SU-DHL-6 (cell line): Measurements from ENCODE around the gene LSM3.

Experiments
- H2AFZ ChIP-seq: fragments of 200-600 bp; sonication (generic); 2 replicates; pipeline ENCODE4 v1.6.1; 2014; ENCODE audit warnings: low read depth, mild to moderate bottlenecking, moderate library complexity, mixed read lengths, antibody characterized with exemption, low read length; ENCODE audit not compliant: severe bottlenecking
- H3F3A ChIP-seq: fragments of 200-600 bp; shearing (Covaris generic); 2 replicates; pipeline ENCODE4 v1.6.0; 2016; ENCODE audit warnings: antibody characterized with exemption, mild to moderate bottlenecking; ENCODE audit not compliant: insufficient read depth
- H3K27ac ChIP-seq: fragments of 200-600 bp; sonication (generic); 2 replicates; pipeline ENCODE4 v1.5.1; 2016; ENCODE audit warnings: low read depth, mild to moderate bottlenecking, low read length, moderate library complexity, mixed read lengths
- H3K27me3 ChIP-seq: fragments of 200-600 bp; sonication (generic), shearing (Covaris generic); 2 replicates; pipeline ENCODE4 v1.6.0; 2014; ENCODE audit warnings: mild to moderate bottlenecking, low read length
- H3K36me3 ChIP-seq: fragments of 200-600 bp; sonication (generic); 2 replicates; pipeline ENCODE4 v1.6.1; 2014; ENCODE audit warnings: mild to moderate bottlenecking, low read length, mixed read lengths
- H3K4me2 ChIP-seq: fragments of 300-600, 200-600 bp; shearing (Covaris generic), sonication (generic); 2 replicates; pipeline ENCODE4 v1.6.0; 2014; ENCODE audit warnings: low read length, low read depth, mild to moderate bottlenecking; ENCODE audit not compliant: poor library complexity, severe bottlenecking
- H3K4me3 ChIP-seq: fragments of 200-600 bp; sonication (generic); 2 replicates; pipeline ENCODE4 v1.5.1; 2014; ENCODE audit warnings: antibody characterized with exemption, low read length, mild to moderate bottlenecking, mixed read lengths; ENCODE audit not compliant: insufficient read depth, poor library complexity, severe bottlenecking
- H3K79me2 ChIP-seq: fragments of 200-600 bp; sonication (generic); 2 replicates; pipeline ENCODE4 v1.6.1; 2014; ENCODE audit warnings: mild to moderate bottlenecking, low read length, moderate library complexity; ENCODE audit not compliant: insufficient read depth
- H3K9ac ChIP-seq: fragments of 200-600 bp; sonication (generic); 2 replicates; pipeline ENCODE4 v1.7.0; 2014; ENCODE audit warnings: mild to moderate bottlenecking, low read length
- H3K9me2 ChIP-seq: fragments of 200-600 bp; sonication (generic); replicated peaks from 2 replicates; pipeline ENCODE4 v1.6.1; 2014; ENCODE audit warnings: low read length; ENCODE audit not compliant: insufficient read depth
- H3K9me3 ChIP-seq: fragments of 200-600 bp; sonication (generic); 2 replicates; pipeline ENCODE4 v1.6.1; 2014; ENCODE audit warnings: low read length, mixed read lengths; ENCODE audit not compliant: insufficient read depth
- H4K20me1 ChIP-seq: fragments of 200-600 bp; sonication (generic); 2 replicates; pipeline ENCODE4 v1.6.1; 2014; ENCODE audit warnings: low read depth, mild to moderate bottlenecking, antibody characterized with exemption, low read length, moderate library complexity, mixed read lengths
- EZH2phosphoT487 ChIP-seq: fragments of 200-600 bp; sonication (generic), shearing (Covaris generic); conservative IDR thresholded peaks from 2 replicates; pipeline ENCODE4 v1.6.1; 2018; ENCODE audit warnings: mild to moderate bottlenecking, antibody characterized with exemption, low read length, moderate library complexity, mixed read lengths
- TF ChIP-seq, protein P1 (sequence below): fragments of 200-600 bp; sonication (generic); IDR thresholded peaks from one replicate; pipeline ENCODE4 v1.5.1; 2017; ENCODE audit warnings: antibody characterized with exemption, mild to moderate bottlenecking, low read length, moderate library complexity; ENCODE audit not compliant: insufficient read depth, poor library complexity, severe bottlenecking

Gene LSM3

DNA sequence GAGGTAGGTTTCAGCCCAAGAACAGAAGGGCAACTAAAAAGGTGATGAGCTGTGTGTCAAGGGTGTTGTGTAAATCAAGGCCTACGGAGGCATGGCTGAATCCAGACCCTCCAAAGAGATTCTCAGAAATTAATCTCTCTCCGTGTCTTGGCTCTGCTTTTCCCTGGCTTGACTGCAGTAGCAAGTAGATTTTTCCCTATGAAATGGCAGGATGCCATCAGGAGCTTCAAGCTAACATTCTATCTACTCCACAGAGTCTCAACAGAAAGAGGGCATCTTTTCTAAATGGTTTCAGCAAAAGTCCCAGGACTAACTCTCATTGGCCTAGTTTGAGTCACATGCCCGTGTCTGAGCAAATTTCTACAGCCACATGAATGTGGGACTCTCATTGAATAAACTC is 58.3 kb downstream of the LSM3 start:
- H3K9me3 ChIP-seq: no peaks in the 10 kb centered on the region
- no peak overlapping the region for H3K4me3 ChIP-seq
- H3K9me2 ChIP-seq: no peaks in the 10 kb centered on the region
- TF ChIP-seq EZH2phosphoT487: no peak
- TF ChIP-seq, protein P1, sequence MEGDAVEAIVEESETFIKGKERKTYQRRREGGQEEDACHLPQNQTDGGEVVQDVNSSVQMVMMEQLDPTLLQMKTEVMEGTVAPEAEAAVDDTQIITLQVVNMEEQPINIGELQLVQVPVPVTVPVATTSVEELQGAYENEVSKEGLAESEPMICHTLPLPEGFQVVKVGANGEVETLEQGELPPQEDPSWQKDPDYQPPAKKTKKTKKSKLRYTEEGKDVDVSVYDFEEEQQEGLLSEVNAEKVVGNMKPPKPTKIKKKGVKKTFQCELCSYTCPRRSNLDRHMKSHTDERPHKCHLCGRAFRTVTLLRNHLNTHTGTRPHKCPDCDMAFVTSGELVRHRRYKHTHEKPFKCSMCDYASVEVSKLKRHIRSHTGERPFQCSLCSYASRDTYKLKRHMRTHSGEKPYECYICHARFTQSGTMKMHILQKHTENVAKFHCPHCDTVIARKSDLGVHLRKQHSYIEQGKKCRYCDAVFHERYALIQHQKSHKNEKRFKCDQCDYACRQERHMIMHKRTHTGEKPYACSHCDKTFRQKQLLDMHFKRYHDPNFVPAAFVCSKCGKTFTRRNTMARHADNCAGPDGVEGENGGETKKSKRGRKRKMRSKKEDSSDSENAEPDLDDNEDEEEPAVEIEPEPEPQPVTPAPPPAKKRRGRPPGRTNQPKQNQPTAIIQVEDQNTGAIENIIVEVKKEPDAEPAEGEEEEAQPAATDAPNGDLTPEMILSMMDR: no peak
- no peak overlapping the region for H3K27ac ChIP-seq
- no peaks in the 10 kb centered on the region for H4K20me1 ChIP-seq
- H3K36me3 ChIP-seq: no peaks in the 10 kb centered on the region
- H3K9ac ChIP-seq: no peak overlapping the region
- no peaks in the 10 kb centered on the region for H3K27me3 ChIP-seq
- H3F3A ChIP-seq: no peaks in the 10 kb centered on the region
- H3K79me2 ChIP-seq: no peaks in the 10 kb centered on the region
- H3K4me2 ChIP-seq: no peak overlapping the region
- H2AFZ ChIP-seq: no peak overlapping the region

DNA sequence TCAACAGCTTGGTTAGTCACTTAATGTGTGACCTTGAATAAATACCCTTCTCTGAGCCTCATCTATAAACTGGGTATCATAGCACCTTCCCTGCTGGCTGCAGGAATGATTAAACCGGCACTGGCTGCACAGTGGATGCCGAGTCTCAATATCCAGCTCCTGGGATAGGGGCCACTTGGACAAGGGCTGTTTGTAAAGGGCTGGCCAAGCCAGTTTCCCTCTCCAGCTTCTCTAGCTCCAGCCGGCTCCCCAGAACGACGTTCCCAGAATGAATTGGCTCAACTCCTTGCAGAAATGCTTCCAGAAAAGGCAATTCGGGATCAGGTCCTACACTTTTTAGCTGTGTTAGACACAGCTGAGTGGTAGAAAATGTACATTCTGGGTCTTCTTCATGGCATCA is 58.8 kb downstream of the LSM3 start:
- Histone ChIP-seq H3K27ac (no peak overlapping the region), H3K36me3 (no peaks in the 10 kb centered on the region), H3K4me3 (no peak overlapping the region), H3F3A (no peaks in the 10 kb centered on the region), H3K9ac (no peak overlapping the region), H4K20me1 (no peaks in the 10 kb centered on the region), H3K79me2 (no peaks in the 10 kb centered on the region), H3K9me2 (no peaks in the 10 kb centered on the region), H3K9me3 (no peaks in the 10 kb centered on the region), H2AFZ (no peak overlapping the region), H3K27me3 (no peaks in the 10 kb centered on the region), H3K4me2 (no peak overlapping the region)
- TF ChIP-seq, protein P1: no peak
- TF ChIP-seq EZH2phosphoT487: no peak

DNA sequence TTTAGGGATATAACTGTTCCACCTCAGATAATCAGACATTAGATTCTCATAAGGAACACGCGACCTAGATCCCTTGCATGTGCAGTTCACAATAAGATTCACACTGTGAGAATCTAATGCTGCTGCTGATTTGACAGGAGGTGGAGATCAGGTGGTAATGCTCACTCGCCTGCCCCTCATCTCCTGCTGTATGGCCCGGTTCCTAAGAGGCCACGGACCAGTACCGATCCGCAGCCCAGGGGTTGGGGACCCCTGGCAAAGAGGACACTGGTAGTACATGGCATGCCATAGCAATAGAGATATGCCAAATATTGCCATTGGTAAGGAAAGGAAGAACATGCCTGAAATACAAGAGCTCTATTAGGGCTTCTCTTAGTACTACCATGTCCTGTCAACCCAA is 59.7 kb downstream of the LSM3 start:
- TF ChIP-seq, protein P1: no peak
- TF ChIP-seq EZH2phosphoT487: no peak
- Histone ChIP-seq H3K4me3 (no peak overlapping the region), H3K27ac (no peak overlapping the region), H3K27me3 (no peaks in the 10 kb centered on the region), H3K4me2 (no peak overlapping the region), H3F3A (no peaks in the 10 kb centered on the region), H3K9ac (no peak overlapping the region), H3K79me2 (no peaks in the 10 kb centered on the region), H3K36me3 (no peaks in the 10 kb centered on the region), H3K9me3 (no peaks in the 10 kb centered on the region), H2AFZ (no peak overlapping the region), H4K20me1 (no peaks in the 10 kb centered on the region), H3K9me2 (no peaks in the 10 kb centered on the region)
